Measurements from ENCODE around the gene HEMK1.
A peak's percentile ranks its signal among the peaks of the same experiment; 100 is the strongest.

HEMK1 gene

GRCh38 chr3:50627407-50628051, 58.2 kb downstream of the HEMK1 start:
- Histone ChIP-seq H3K36me3 (ENCODE audit: insufficient read depth, low read length) (peaks cover 9% of the 10 kb centered on the region; the same call in 1 of the 2 replicates), H3K79me2 (ENCODE audit: insufficient read depth, low read length) (peaks cover 99% of the 10 kb centered on the region), H3F3A (ENCODE audit: low read depth) (peaks cover 19% of the 10 kb centered on the region; the same call in 1 of the 2 replicates), H3K4me3 (ENCODE audit: low read length, poor library complexity, severe bottlenecking) (peak overlapping the region; percentile 38), H2AFZ (ENCODE audit: low read length) (no peak overlapping the region), H3K4me1 (ENCODE audit: insufficient read depth, low read length, poor library complexity, severe bottlenecking) (peaks cover 97% of the 10 kb centered on the region), H3K9me2 (replicated peaks; ENCODE audit: low read depth, low read length) (no peaks in the 10 kb centered on the region), H3K4me2 (ENCODE audit: low read depth, low read length, poor library complexity, severe bottlenecking) (peak overlapping the region; percentile 95), H4K20me1 (ENCODE audit: insufficient read depth, low read length, poor library complexity, severe bottlenecking) (peaks cover 53% of the 10 kb centered on the region), H3K9me3 (ENCODE audit: insufficient read depth, low read depth, low read length) (no peaks in the 10 kb centered on the region), H3K27me3 (ENCODE audit: insufficient read depth, low read length, poor library complexity, severe bottlenecking) (no peaks in the 10 kb centered on the region), H3K9ac (ENCODE audit: low read depth, low read length, poor library complexity, severe bottlenecking) (peak overlapping the region; percentile 98)
- TF ChIP-seq CTCF (conservative IDR thresholded peaks at IDR 0.05; ENCODE audit: low read length) (peak; percentile 78), EZH2phosphoT487 (IDR thresholded peaks at IDR 0.05; ENCODE audit: borderline replicate concordance) (no peak)

- H3K4me1 ChIP-seq (ENCODE audit: insufficient read depth, low read length, poor library complexity, severe bottlenecking): peaks cover 97% of the 10 kb centered on the region
- peak overlapping the region; percentile 95 for H3K4me2 ChIP-seq (ENCODE audit: low read depth, low read length, poor library complexity, severe bottlenecking)
- peak overlapping the region; percentile 98 for H3K9ac ChIP-seq (ENCODE audit: low read depth, low read length, poor library complexity, severe bottlenecking)
- H3K36me3 ChIP-seq (ENCODE audit: insufficient read depth, low read length): peaks cover 8% of the 10 kb centered on the region; the same call in 1 of the 2 replicates
- no peaks in the 10 kb centered on the region for H3K27me3 ChIP-seq (ENCODE audit: insufficient read depth, low read length, poor library complexity, severe bottlenecking)
- no peak overlapping the region for H3K4me3 ChIP-seq (ENCODE audit: low read length, poor library complexity, severe bottlenecking)
- H2AFZ ChIP-seq (ENCODE audit: low read length): no peak overlapping the region
- H4K20me1 ChIP-seq (ENCODE audit: insufficient read depth, low read length, poor library complexity, severe bottlenecking): peaks cover 62% of the 10 kb centered on the region
- peaks cover 99% of the 10 kb centered on the region for H3K79me2 ChIP-seq (ENCODE audit: insufficient read depth, low read length)
- H3K9me2 ChIP-seq (replicated peaks; ENCODE audit: low read depth, low read length): no peaks in the 10 kb centered on the region
- TF ChIP-seq CTCF (conservative IDR thresholded peaks at IDR 0.05; ENCODE audit: low read length) (no peak), EZH2phosphoT487 (IDR thresholded peaks at IDR 0.05; ENCODE audit: borderline replicate concordance) (no peak)
- peaks cover 18% of the 10 kb centered on the region; the same call in 1 of the 2 replicates for H3F3A ChIP-seq (ENCODE audit: low read depth)
- no peaks in the 10 kb centered on the region for H3K9me3 ChIP-seq (ENCODE audit: insufficient read depth, low read depth, low read length)
These were observed 59.3 kb downstream of the HEMK1 start for GRCh38 chr3:50628601-50629000.

- Histone ChIP-seq H3K9me2 (replicated peaks; ENCODE audit: low read depth, low read length) (no peaks in the 10 kb centered on the region), H3K4me3 (ENCODE audit: low read length, poor library complexity, severe bottlenecking) (peak overlapping the region; percentile 31), H3K36me3 (ENCODE audit: insufficient read depth, low read length) (peaks cover 14% of the 10 kb centered on the region; the same call in 1 of the 2 replicates), H3K9ac (ENCODE audit: low read depth, low read length, poor library complexity, severe bottlenecking) (peak overlapping the region; percentile 98), H3K27me3 (ENCODE audit: insufficient read depth, low read length, poor library complexity, severe bottlenecking) (no peaks in the 10 kb centered on the region), H3K9me3 (ENCODE audit: insufficient read depth, low read depth, low read length) (no peaks in the 10 kb centered on the region), H4K20me1 (ENCODE audit: insufficient read depth, low read length, poor library complexity, severe bottlenecking) (peaks cover 64% of the 10 kb centered on the region), H3F3A (ENCODE audit: low read depth) (peaks cover 16% of the 10 kb centered on the region; the same call in 1 of the 2 replicates), H3K79me2 (ENCODE audit: insufficient read depth, low read length) (peaks cover 99% of the 10 kb centered on the region), H3K4me1 (ENCODE audit: insufficient read depth, low read length, poor library complexity, severe bottlenecking) (peaks cover 87% of the 10 kb centered on the region), H3K4me2 (ENCODE audit: low read depth, low read length, poor library complexity, severe bottlenecking) (peak overlapping the region; percentile 95), H2AFZ (ENCODE audit: low read length) (no peak overlapping the region)
- no peak for TF ChIP-seq CTCF (conservative IDR thresholded peaks at IDR 0.05; ENCODE audit: low read length)
These were observed 61.1 kb downstream of the HEMK1 start for GRCh38 chr3:50630394-50630793.

All from Loucy (cell line).